ENCODE results near the gene ACOT7. TPM values are rescaled to one million over a fixed set of nuclear protein-coding genes. Genes with fewer than 3 reads are reported as not detected.
"Not testable (repeated sequence)": the region's sequence is repeated elsewhere in the genome, so short reads cannot be mapped to it uniquely, and the experiment has no call there.

Gene ACOT7
- polyA plus RNA-seq, 1 donor = 28.1 TPM

DNA sequence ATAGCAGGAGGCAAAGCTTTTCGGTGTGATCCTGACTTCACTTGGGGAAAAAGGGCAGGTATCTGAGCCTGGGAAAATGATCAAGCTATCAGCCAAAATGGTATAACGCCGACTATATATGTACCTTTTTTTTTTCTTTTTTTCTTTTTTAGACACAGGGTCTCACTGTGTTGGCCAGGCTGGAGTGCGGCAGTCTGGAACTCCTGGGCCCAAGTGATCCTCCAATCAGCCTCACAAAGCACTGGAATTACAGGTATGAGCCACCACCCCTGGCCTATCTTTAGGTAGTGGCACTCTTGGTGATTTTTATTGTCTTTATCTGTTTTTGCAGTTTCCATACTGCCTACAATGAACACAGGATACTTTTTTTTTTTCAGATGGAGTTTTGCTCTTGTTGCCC, 156.5 kb downstream of the ACOT7 start:
- no peak for DNase-seq

DNA sequence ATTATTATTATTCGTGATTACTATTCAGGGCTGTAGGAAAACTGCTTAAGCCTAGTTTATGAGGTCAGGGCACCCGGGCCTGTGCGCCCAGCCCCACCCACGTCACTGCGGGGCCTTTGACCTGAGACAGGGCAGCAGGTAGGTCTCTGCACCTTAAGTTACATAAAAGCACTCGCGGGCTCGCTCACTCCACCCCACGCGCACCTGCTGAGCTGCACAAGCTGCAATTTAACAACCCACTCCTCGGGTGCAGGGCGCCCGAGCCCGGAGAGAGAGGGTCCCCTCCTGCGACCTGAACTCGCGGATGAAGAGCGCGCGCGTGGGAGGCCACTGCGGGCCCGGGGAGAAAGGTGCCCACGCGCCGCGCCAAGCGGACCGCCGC, 158.3 kb downstream of the ACOT7 start:
- DNase-seq = no peak

DNA sequence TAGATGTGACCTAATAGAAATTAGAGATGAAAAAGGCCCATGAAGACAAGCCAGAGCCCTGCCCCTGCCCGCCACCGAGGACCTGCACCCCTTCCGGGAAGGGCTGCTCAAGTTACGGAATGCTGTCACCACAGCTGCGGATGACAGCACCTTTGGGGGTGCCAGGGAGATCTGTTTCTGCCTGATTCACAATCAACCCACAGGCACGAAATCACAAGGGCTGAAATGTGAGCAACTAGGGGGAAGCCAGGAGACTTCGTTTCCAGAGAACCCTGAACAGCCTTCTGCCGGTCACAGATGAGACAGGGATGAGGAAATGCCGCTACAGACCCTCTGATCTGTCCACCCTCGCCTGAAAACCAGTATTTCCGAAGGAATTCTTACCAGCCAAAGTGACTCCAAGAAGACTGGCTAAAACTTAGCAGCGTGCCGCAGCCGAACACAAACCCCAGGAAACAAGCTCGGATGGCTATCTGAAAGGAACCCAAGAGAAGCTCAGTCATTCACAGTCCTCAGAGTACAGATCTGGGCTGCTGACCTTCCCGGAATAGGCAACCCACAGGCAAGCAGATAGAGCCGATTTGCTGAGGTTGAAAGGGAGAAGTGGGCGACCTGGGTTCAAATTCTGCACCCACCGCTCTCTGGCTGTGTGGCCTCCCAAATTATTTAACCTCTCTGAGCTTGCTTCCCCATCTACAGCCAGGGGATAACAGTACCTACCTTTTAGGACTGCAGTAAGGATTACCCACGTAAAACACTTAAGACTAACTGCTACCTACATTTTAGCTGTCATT, 158.9 kb downstream of the ACOT7 start:
- DNase-seq = no peak

DNA sequence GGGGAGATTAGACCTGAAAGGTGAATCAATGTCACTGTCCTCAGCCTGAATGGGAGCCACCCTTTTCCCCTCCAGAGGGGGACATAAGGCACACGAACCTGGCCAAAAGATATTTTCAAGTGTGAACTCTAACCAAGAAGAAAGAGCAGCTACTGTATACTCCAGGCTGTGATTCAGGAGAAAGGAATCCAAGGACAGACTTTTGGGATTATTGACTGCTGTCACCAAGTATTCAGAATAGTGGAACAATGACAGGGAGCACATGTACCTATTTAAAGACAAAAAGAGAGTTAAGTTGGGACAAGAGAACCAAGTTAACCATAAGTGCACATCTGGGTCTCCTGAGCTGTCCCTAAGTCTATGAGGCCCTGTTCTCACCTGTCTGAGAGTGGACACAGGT, 160.2 kb downstream of the ACOT7 start:
- DNase-seq = no peak

DNA sequence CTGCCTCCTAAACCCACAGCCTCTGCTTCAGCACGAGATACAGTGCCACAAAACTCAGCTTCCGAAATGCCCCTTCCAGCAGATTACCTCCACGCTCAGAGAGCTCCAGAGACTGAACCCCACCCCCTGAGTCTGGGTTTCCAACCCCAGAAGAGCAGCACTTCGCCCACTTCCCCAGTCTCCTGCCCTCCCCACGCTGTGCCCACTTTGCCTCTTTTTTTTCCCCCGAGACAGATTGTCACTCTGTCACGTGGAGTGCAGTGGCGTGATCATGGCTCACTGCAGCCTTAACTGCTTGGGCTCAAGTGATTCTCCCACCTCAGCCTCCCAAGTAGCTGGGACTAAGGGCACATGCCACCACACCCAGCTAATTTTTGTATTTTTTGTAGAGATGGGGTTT, 167.9 kb downstream of the ACOT7 start:
- no peak for DNase-seq

DNA sequence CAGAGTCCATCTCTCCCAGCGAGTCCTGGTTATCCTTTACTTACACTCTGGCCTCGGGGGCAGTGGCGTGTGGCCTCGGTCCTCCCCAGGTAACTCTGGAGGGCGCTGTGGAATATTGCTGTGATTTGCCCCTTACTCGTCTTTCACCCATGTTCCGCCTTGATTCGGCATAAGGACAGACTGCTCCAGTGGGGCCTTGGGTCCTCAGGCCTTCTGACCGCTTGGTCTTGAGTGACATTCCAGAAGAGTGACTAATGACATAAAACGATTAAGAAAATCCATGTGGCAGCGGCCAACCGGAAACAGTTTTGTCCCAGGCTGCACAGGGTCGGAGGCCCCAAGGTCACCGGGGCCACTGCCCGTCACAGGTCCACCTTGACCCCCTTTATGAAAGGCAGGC, 168.8 kb downstream of the ACOT7 start:
- no peak for DNase-seq

DNA sequence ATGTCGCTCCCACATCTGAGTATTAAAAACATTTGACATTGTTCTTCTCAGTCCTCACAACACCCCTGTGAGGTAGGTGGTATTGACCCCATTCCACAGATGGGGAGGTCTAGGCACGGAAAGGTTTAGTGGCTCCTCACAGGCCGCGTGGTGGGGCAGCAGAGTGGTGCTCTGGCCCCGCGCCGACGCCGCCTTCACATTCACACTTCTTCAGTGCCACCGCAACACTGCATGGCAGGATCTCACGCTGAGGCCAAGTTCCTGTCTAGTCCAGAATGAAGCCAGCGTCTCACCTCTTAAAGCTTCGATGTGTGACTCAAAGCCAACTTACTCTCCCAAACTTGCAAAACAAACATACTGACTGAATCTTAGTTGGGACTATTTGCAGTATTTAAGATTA, 169.9 kb downstream of the ACOT7 start:
- DNase-seq = no peak

DNA sequence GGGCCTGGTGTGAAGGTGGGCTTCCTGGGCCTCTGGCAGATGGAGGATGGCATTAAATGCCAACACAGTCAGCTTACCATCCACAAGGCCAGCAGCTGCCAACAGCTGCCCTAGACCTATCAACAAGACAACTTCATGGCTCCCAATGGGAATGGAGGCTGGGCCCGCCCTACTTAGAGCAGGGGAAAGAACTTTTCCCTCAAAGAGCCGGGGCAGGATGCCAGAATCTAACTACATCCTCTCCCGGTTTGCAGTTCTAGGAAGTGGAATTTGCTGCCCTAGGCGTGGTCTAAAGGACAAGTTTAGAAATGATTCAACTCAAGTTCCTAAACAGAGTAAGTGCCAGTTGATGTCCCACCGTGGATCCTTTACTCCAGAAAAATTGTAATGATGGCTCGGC, 170.9 kb downstream of the ACOT7 start:
- no peak for DNase-seq

DNA sequence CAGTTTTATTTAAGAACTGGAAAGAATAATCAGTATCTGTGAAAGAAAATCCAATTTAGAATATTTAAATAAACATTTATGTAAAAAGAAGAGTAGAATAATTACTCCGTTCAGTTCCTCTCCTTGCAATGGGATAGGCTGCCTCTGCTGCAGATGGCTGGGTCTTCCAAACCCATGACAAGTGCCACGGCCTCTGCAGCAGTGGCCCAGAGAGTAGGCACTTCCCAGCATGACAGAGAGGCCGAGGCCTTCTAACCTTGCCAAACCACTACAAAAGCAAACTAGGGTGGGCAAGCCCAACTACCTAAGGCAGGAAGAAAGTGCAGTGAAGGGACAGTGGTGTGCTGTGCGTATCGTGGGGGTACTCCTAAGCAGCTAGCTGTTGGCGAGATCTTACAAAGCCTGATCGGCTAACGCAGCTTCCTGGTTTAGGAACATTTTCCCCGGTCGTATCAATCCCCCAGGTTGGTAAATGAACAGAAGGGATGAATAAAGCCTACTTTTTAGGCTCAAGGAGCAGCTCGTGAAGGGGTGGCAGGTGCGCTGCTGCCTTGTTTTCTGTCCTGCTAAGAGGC, 172.3 kb downstream of the ACOT7 start:
- no peak for DNase-seq

DNA sequence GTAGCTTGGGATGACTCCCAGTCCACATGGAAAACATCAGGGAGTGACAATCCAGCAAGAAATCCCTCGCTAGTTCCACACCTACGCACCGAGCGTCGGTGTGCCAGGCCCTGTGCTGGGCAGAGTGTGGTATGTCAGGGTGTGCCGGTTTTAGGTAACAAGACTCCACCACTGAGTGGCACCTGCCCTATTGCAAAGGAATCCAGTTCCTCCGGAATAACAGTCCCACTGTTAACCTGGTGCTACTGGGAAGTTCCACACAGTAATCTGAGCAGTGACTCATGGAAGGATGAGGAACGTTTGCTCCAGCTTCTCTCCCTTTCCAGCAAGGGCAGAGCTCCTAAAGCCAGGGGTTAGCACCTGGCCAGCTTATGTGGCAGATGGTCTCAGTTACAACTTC, 173.3 kb downstream of the ACOT7 start:
- DNase-seq = no peak

DNA sequence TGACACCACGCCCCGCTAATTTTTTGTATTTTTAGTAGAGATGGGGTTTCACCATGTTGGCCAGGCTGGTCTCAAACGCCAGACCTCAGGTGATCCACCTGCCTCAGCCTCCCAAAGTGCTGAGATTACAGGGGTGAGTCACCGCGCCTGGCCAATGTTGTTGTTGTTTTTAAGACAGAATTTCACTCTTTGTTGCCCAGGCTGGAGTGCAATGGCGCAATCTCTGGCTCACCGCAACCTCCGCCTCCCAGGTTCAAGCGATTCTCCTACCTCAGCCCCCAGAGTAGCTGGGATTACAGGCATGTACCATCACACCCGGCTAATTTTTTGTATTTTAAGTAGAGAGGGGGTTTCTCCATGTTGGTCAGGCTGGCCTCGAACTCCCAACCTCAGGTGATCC, 173.9 kb downstream of the ACOT7 start:
- not testable (repeated sequence) for DNase-seq

DNA sequence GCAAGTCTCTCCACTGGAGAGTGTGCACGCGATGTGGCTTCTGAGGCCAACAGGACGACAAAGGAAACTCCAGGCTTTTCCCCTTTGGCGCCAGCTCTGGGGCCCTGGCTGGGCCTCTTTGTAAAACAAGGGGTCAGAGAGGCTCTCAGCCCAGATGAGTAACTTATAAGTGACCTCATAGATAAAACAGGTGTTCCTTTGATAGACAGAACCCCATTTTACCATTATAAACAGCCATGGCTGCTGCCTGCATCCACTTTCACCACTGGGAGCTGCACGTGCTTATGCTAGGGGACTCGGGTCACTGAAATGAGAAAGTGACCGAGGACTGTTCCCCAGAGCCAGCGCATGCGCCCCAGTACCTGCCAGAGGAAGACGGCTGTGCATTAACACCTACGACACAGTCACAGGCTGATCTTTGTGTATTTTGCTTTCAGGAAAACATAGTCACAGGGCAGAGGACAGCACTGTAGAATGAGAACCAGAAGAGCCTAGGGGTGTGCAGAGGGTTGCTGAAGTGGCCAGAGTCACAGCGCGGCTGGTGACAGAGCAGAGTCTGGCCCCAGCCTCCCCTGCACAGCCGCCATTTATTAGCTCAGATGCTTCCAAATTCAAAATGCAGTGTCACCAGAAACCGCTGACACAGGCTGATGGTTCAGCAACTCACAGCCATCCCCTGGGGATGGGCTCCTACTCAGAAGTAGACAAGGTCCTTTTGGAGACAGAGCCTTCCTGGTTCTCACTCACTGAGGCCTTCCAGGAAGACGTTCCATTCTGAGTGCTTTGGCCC, 175.0 kb downstream of the ACOT7 start:
- no peak for DNase-seq

Other genes starting within 250 kb of the ACOT7 start
- 0.28 TPM for gene CHD5, start 213.4 kb downstream of the ACOT7 start, polyA plus RNA-seq (ENCODE audit: insufficient read length)
- gene RPL22, start 194.2 kb downstream of the ACOT7 start, polyA plus RNA-seq (ENCODE audit: insufficient read length) = 542 TPM
- gene RNF207, start 187.6 kb downstream of the ACOT7 start, polyA plus RNA-seq (ENCODE audit: insufficient read length) = 40.6 TPM
- 64.4 TPM for gene ICMT, start 157.8 kb downstream of the ACOT7 start, polyA plus RNA-seq (ENCODE audit: insufficient read length)
- not detected for gene HES3, start 149.6 kb downstream of the ACOT7 start, polyA plus RNA-seq (ENCODE audit: insufficient read length)
- gene GPR153, start 132.7 kb downstream of the ACOT7 start, polyA plus RNA-seq (ENCODE audit: insufficient read length) = 5.8 TPM
- 0.78 TPM for gene HES2, start 26.2 kb upstream of the ACOT7 start, polyA plus RNA-seq (ENCODE audit: insufficient read length)
- gene ESPN, start 31.0 kb upstream of the ACOT7 start, polyA plus RNA-seq (ENCODE audit: insufficient read length) = 12.2 TPM
- 17.4 TPM for gene TNFRSF25, start 72.4 kb upstream of the ACOT7 start, polyA plus RNA-seq (ENCODE audit: insufficient read length)
- 15.9 TPM for gene PLEKHG5, start 97.9 kb upstream of the ACOT7 start, polyA plus RNA-seq (ENCODE audit: insufficient read length)
- 28.3 TPM for gene NOL9, start 160.7 kb upstream of the ACOT7 start, polyA plus RNA-seq (ENCODE audit: insufficient read length)
- not detected for gene TAS1R1, start 161.5 kb upstream of the ACOT7 start, polyA plus RNA-seq (ENCODE audit: insufficient read length)
- 33.7 TPM for gene ZBTB48, start 186.2 kb upstream of the ACOT7 start, polyA plus RNA-seq (ENCODE audit: insufficient read length)
- 13.1 TPM for gene KLHL21, start 209.1 kb upstream of the ACOT7 start, polyA plus RNA-seq (ENCODE audit: insufficient read length)
- 25.0 TPM for gene PHF13, start 220.0 kb upstream of the ACOT7 start, polyA plus RNA-seq (ENCODE audit: insufficient read length)
- 18.3 TPM for gene THAP3, start 231.1 kb upstream of the ACOT7 start, polyA plus RNA-seq (ENCODE audit: insufficient read length)

All from left kidney (tissue), 2 donors.